GM18519 (cell line): ENCODE measurements around the gene RNF130.

Experiments
- ATAC-seq: cut with Tn5 transposase; IDR thresholded peaks from one replicate; pipeline ENCODE4 v1.9.1; 2021; ENCODE audit warnings: mild to moderate bottlenecking, moderate library complexity; ENCODE audit not compliant: unreplicated experiment, low FRiP score

RNF130 gene

DNA sequence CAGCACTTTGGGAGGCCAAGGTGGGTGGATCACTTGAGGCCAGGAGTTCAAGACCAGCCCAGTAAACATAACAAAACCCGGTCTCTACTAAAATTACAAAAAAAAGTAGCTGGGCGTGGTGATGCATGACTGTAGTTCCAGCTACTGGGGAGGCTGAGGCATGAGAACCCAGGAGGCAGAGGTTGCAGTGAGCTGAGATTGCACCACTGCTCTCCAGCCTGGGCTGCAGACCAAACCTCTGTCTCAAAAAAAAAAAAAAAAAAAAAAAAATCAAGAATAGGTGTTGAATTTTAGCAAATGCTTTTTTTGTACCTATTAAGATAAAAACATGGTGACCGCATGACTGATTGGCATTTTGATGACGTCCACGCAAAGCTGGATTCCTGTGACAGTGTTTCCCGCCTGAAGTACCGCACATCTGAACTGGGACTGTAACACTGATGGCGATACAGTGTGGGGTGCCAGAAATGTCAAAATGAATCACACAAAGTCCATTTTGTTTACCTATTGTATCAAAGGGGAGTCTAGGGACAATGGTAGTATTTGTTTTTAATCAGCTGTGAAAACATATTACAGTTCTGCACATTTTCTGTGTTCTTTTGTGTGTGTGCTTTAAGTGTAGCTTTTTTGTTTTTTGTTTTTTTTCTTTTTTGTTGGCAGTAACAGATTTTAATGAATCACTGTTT, 140.6 kb downstream of the RNF130 start:
- no peak for ATAC-seq

DNA sequence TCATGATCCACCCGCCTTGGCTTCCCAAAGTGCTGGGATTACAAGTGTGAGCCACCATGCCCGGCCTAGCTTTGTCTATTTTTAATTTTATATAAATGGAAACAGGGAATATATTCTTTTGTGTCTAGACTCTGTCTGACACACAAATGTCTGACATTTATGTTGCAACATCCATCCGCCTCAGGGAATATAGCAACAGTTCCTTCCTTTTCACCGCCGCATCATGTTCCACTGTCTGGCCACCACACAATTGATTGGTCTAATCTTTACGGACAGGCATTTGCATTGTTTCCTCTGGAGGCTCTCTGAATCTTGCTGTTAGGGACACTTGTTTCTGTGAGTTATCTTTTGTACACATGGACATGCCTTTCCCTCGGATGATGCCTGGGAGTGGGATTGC, 143.7 kb downstream of the RNF130 start:
- no peak for ATAC-seq

DNA sequence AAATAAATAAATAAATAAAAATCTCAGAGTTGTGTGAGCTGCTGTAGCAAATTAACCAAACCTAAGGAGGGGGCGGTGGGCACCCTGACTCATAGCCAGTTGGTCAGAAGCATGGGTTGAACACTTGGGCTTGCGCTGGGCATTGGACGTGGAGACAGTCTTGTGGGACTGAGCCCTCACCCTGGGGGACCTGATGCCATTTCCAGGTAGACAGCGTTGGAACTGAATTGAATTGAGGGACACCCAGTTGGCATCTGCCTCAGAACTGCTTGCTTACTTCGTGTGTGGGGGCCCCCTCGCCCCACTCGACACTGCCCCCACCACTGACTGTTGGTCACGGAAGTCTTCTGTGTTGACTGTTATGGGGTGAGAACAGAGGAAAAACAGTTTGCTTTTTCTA, 144.9 kb downstream of the RNF130 start:
- ATAC-seq = no peak

DNA sequence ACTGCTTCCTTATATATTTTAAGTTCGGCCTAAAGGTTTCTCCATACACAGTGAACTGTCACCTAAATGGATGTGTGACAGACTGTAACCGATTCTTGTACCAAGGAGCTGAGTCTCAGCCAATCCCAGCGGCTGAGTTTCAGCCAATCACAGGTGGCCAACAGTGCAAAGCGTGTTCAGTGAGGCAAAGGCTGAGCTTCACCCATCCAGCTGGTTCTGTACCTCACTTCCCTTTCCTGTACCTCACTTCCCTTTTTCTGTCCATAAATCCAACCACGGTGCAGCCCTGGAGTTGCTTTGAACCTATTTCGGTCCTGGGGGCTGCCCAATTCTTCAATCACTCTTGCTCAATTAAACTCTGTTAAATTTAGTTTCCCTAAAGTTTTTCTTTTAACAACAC, 148.1 kb downstream of the RNF130 start:
- ATAC-seq = no peak

- no peak for ATAC-seq
Measured at GRCh38 chr5:179920175-179920574, 151.4 kb downstream of the RNF130 start.

- no peak for ATAC-seq
Measured at GRCh38 chr5:179919487-179920060, 152.0 kb downstream of the RNF130 start.

GRCh38 chr5:179918742-179919486, 152.6 kb downstream of the RNF130 start:
- ATAC-seq = no peak

DNA sequence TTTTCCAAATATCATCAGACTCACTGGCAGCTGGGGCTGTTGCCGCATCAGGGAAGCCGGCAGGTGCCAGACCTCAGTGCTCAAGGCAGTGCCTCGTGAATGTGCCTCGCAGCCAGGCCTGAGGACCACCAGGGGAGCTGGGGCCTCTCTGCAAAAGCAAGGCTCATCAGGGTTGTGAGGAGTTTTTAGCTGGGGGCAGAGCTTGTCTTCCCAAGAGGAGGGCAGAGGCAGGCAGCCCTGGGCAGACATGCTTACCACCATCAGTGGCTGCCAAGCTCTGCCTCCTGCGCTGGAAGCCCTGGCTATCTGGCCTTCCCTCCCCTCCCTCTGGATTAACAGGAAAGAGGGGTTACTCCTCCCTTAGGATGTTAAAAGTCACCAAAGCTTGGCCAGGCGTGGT, 155.0 kb downstream of the RNF130 start:
- ATAC-seq = no peak

GRCh38 chr5:179915406-179915935, 156.1 kb downstream of the RNF130 start:
- ATAC-seq = no peak

DNA sequence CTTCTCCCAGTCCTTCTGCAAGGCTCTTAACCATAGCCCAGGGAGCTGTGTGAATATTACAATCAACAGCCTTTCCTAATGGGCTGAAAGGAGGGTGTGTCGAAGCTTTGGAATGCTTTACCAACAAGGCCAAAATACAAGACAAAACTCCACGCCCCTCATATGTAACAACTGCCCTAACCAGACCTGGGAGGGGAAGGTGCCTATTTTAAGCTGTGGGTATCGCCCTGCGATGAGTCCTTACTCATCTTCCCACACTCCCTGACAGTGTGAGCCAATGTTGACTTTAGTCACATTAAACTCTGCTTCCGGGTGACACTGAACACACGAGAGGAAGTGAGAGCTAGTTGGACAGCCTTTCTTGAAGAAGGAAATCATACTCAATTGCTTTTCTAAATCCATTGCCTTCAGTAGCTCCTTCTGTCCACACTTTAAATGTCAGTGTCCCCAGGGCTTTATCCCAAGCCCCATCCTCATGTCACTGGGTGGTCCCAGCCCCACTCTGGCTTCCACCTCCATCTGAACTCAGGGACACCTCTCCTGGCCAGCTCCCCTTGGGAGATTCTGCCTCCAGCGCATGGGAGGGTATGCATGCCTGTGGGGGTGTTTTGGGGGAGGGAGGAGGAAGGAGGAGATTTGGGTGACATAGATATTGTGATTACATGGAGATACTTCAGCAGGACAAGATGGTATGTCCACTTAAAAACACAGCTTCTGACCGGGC, 157.4 kb downstream of the RNF130 start:
- ATAC-seq = no peak

DNA sequence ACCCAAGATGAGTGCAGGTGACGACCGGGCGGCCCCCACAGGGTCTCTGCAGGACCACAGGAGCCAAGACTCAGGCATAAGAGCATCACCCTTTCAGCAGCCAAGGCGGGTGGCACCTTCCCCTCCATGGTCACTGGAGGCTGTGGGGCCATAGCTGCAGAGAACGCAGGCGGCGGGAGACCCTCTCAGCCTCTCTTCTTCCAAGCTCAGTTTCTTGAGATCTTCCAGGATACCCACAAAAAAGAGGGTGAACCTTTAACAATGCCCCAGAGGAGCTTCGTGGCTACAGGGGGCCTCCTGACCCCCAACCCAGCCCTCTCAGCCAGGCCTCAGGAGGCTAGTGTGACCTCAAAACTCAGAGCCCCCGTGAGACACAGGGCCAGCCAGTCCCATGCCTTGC, 158.1 kb downstream of the RNF130 start:
- ATAC-seq = no peak

- ATAC-seq = no peak
Measured at GRCh38 chr5:179912951-179913350, 158.6 kb downstream of the RNF130 start.

DNA sequence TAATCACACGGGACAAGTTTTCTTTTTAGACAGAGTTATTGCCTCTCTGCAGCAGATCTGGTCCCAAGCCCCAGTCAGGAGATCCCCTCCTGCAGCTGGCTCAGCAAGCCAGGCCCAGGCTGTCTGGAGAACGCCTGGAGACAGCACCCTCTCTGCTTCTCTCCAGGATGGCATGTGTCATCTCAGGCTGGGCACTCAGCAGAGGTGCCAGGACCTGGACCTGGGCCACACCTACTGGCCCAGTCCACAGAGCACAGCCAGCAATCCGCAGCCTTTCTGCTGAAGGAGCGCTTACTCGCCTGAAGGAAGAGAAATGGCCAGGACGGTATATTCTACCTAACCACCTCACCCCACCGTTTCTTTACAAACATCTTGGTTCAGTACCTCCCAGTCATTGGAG, 159.2 kb downstream of the RNF130 start:
- ATAC-seq = no peak

GRCh38 chr5:179909224-179909623, 162.3 kb downstream of the RNF130 start:
- ATAC-seq = no peak

- ATAC-seq = no peak
Measured at GRCh38 chr5:179908528-179908927, 163.0 kb downstream of the RNF130 start.

- ATAC-seq = peak; percentile 68
Measured at GRCh38 chr5:179907556-179908324, 163.8 kb downstream of the RNF130 start, which contains the start of gene TBC1D9B. TSS of gene TBC1D9B (minus strand) at chr5:179907897. CDS start at chr5:179907821, 76 bp downstream.

DNA sequence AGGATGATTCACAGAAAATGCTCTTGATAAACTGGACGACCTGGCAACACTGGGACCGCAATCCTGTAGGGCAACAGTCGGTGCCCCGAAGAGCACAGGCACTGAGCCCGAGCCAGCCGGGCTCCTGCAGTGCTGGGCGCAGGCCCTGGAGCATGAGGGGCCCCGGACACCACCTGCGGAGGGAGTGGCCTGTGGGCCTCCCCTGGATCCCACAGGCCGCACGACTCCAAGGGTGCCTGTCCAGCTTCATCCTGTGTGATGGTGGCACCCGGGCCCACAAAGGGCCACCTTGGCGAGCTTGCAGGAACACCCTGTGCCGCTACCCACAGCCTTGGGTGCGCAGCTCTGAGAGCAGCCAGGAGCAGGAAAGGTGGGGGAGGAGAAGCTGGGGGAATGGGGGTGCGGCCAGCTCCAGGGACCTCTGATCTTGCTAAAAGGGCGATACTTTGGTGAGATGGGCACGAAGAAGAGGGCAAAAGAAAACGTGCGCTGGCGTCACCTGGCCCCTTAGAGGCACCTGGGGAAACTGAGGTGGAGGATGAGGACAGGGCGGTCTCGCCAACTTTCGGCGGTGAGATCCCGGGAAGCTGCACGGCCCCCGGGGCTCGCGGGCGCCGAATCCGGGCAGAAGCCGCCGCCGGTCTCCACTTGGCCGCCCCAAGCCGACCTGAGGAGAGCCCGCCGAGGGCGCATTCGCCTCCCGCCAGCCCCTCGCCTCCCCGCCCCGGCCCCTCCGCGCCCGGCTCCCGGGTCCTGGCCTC, 164.6 kb downstream of the RNF130 start:
- no peak for ATAC-seq

- ATAC-seq = no peak
Measured at GRCh38 chr5:179906294-179906794, 165.2 kb downstream of the RNF130 start.

DNA sequence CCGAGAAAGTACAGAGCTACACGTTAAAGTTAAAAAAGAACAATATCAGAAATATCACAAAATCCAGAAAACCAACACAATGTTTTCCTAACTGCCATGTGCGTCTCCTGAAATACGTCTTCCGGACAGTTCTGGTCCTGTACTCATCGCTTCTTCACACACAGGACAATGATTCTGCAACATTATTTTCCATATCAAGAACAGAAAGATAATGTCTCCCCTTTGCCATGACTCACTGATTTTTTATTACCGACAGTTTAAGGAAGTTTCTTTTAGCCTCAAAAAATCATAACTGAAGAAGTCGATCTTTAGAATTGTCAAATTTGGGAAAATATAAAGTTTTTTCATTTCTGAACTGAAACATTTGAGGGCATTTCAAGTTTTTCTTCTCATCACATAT, 166.4 kb downstream of the RNF130 start:
- ATAC-seq = no peak
